ENCODE measurements around the gene GREB1L. TPM values are rescaled to one million over a fixed set of nuclear protein-coding genes. Genes with fewer than 3 reads are reported as not detected.

GREB1L gene
- total RNA-seq, 1 experiment from 2014 or later, result 75.4 TPM

DNA sequence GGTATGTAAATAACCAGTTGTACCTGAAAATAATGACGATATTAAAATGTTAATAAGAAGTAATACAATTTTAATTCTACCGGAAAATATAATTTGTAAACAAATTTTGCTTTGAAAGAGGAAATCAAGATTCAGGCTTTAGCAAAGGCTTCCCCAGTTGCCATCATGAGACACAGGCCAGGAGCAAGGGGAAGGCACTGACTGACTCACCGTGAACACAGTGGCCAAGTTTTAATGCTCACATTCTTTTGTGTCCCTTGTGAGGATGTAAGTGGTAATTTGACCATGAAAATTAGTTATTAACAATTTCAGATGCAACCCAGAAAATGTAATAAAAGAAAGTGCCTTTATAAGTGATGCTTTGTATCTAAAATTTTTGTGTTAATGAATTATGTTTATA lies 164.1 kb downstream of the GREB1L start:
- no TSS peak for BruUV-seq (replicated peaks)
- peaks cover 23% of the 10 kb centered on the region; the same call in 1 of the 2 replicates for H3K4me1 ChIP-seq
- no peaks in the 10 kb centered on the region for H3K27me3 ChIP-seq (replicated peaks; ENCODE audit: control insufficient read depth, insufficient read depth, low read length)
- no peak overlapping the region for H3K4me3 ChIP-seq (ENCODE audit: low read depth, low read length)
- POLR2A ChIA-PET, result no interaction called here
- H3K9me3 ChIP-seq, result no peaks in the 10 kb centered on the region
- Mint-ChIP-seq H3K9me3 (ENCODE audit: unreplicated experiment) (no peaks in the 10 kb centered on the region), H3K4me3 (ENCODE audit: unreplicated experiment) (no peak overlapping the region), H3K36me3 (ENCODE audit: insufficient read depth, unreplicated experiment) (peaks cover 38% of the 10 kb centered on the region), H3K4me1 (ENCODE audit: low read depth, unreplicated experiment) (no peaks in the 10 kb centered on the region), H3K27me3 (ENCODE audit: insufficient read depth, unreplicated experiment) (no peaks in the 10 kb centered on the region), H3K27ac (ENCODE audit: unreplicated experiment) (no peak overlapping the region)
- no peaks in the 10 kb centered on the region for H3K36me3 ChIP-seq (ENCODE audit: control insufficient read depth, insufficient read depth, low read length)
- CTCF ChIA-PET, result interaction anchor here (0.7 kb wide), 1 partner anchor 32 kb away, joined by 5 read pairs; no protein-coding TSS in a partner anchor
- intact Hi-C loops (cut with micrococcal nuclease; ENCODE audit: unreplicated experiment), result no loop called here
- TF ChIP-seq CTCF (IDR thresholded peaks at IDR 0.05; ENCODE audit: insufficient read depth in 1 of 2, low read depth in 1 of 2, low read length in 1 of 2, severe bottlenecking in 1 of 2, unreplicated experiment in 1 of 2), result no peak
- no peak for DNase-seq

DNA sequence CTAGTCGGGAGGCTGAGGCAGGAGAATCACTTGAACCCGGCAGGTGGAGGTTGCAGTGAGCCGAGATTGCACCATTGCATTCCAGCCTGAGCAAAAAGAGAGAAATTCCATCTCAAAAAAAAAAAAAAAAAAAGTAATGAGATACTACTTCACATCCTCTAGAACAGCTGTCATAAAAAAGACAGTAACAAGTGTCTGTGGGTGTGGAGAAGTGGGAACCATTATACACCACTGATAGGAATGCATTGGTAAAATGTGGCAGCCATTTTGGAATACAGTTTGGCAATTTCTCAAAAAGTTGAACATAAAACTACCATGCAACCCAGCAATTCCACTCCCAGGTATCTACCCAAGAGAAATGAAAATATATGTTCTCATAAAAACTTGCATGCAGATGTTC lies 166.6 kb downstream of the GREB1L start:
- no peaks in the 10 kb centered on the region for H3K9me3 Mint-ChIP-seq (ENCODE audit: unreplicated experiment)
- no peaks in the 10 kb centered on the region for H3K9me3 ChIP-seq
- peaks cover 41% of the 10 kb centered on the region for H3K36me3 Mint-ChIP-seq (ENCODE audit: insufficient read depth, unreplicated experiment)
- intact Hi-C loops (cut with micrococcal nuclease; ENCODE audit: unreplicated experiment), result no loop called here
- H3K27me3 ChIP-seq (replicated peaks; ENCODE audit: control insufficient read depth, insufficient read depth, low read length), result no peaks in the 10 kb centered on the region
- H3K4me3 ChIP-seq (ENCODE audit: low read depth, low read length), result no peak overlapping the region
- no TSS peak for BruUV-seq (replicated peaks)
- H3K27ac Mint-ChIP-seq (ENCODE audit: unreplicated experiment), result no peak overlapping the region
- no peak overlapping the region for H3K4me3 Mint-ChIP-seq (ENCODE audit: unreplicated experiment)
- no peak for DNase-seq
- no peaks in the 10 kb centered on the region for H3K27me3 Mint-ChIP-seq (ENCODE audit: insufficient read depth, unreplicated experiment)
- H3K36me3 ChIP-seq (ENCODE audit: control insufficient read depth, insufficient read depth, low read length), result no peaks in the 10 kb centered on the region
- ChIA-PET POLR2A (no interaction called here), CTCF (no interaction called here)
- no peak for TF ChIP-seq CTCF (IDR thresholded peaks at IDR 0.05; ENCODE audit: insufficient read depth in 1 of 2, low read depth in 1 of 2, low read length in 1 of 2, severe bottlenecking in 1 of 2, unreplicated experiment in 1 of 2)
- H3K4me1 Mint-ChIP-seq (ENCODE audit: low read depth, unreplicated experiment), result no peaks in the 10 kb centered on the region
- peaks cover 16% of the 10 kb centered on the region; the same call in 1 of the 2 replicates for H3K4me1 ChIP-seq

GRCh38 chr18:21433436-21433835 lies 191.4 kb downstream of the GREB1L start:
- CTCF ChIA-PET, result no interaction called here
- no peak for TF ChIP-seq CTCF (IDR thresholded peaks at IDR 0.05; ENCODE audit: insufficient read depth in 1 of 2, low read depth in 1 of 2, low read length in 1 of 2, severe bottlenecking in 1 of 2, unreplicated experiment in 1 of 2)
- no peaks in the 10 kb centered on the region for H3K36me3 ChIP-seq (ENCODE audit: control insufficient read depth, insufficient read depth, low read length)
- Mint-ChIP-seq H3K27me3 (ENCODE audit: insufficient read depth, unreplicated experiment) (no peaks in the 10 kb centered on the region), H3K4me1 (ENCODE audit: low read depth, unreplicated experiment) (no peaks in the 10 kb centered on the region), H3K4me3 (ENCODE audit: unreplicated experiment) (no peak overlapping the region), H3K9me3 (ENCODE audit: unreplicated experiment) (no peaks in the 10 kb centered on the region), H3K27ac (ENCODE audit: unreplicated experiment) (no peak overlapping the region), H3K36me3 (ENCODE audit: insufficient read depth, unreplicated experiment) (peaks cover 13% of the 10 kb centered on the region)
- H3K4me1 ChIP-seq, result no peaks in the 10 kb centered on the region
- no peak overlapping the region for H3K4me3 ChIP-seq (ENCODE audit: low read depth, low read length)
- no peaks in the 10 kb centered on the region for H3K27me3 ChIP-seq (replicated peaks; ENCODE audit: control insufficient read depth, insufficient read depth, low read length)
- no peak for DNase-seq
- no peaks in the 10 kb centered on the region for H3K9me3 ChIP-seq
- no TSS peak for BruUV-seq (replicated peaks)
- POLR2A ChIA-PET, result no interaction called here
- intact Hi-C loops (cut with micrococcal nuclease; ENCODE audit: unreplicated experiment), result no loop called here

Data from Caco-2 (cell line).